SK-N-SH (cell line): Measurements from ENCODE around the gene ARHGEF12. TPM values are rescaled to one million over a fixed set of nuclear protein-coding genes. Genes with fewer than 3 reads are reported as not detected.

Experiments used
- CTCF ChIA-PET: fragments of 300-600, 350-600 bp; formaldehyde crosslinking; extraction: SDS; loops from one replicate; lab custom pipeline; 2021; lab: Yijun Ruan, JAX
- POLR2A ChIA-PET: fragments of 350-600 bp; sonication (Branson Sonifier 250); formaldehyde crosslinking; extraction: SDS; loops from one replicate; lab custom pipeline; 2020; ENCODE audit warnings: antibody characterized with exemption, inconsistent platforms; lab: Yijun Ruan, JAX
- DNase-seq: peaks from one replicate; pipeline ENCODE4 v3.0.0; 2012
- H2AFZ ChIP-seq: fragments of 200-600 bp; sonication (generic); 2 replicates; pipeline ENCODE4 v1.8.1; 2016; ENCODE audit warnings: antibody characterized with exemption, mild to moderate bottlenecking, low read depth
- H3F3A ChIP-seq: fragments of 200-600 bp; sonication (generic); replicated peaks from 2 replicates; pipeline ENCODE3; 2016; ENCODE audit warnings: antibody characterized with exemption, mild to moderate bottlenecking; ENCODE audit not compliant: insufficient read depth
- H3K27ac ChIP-seq, 2 experiments: fragments of 200-500 bp in 1 of 2; fragments of 200-600 bp in 1 of 2; sonication (Bioruptor generic) in 1 of 2; sonication (generic), shearing (Covaris generic) in 1 of 2; 2 replicates each; pipeline versions ENCODE4 v1.5.1 to v1.6.1; 2014 to 2016; ENCODE audit warnings: low read depth in 2 of 2, inconsistent platforms in 1 of 2, low read length in 1 of 2, mild to moderate bottlenecking in 1 of 2, mixed read lengths in 1 of 2
- H3K27me3 ChIP-seq: fragments of 200-600 bp; sonication (generic), shearing (Covaris generic); 2 replicates; pipeline ENCODE4 v1.6.1; 2016; ENCODE audit warnings: mixed run types; ENCODE audit not compliant: insufficient read depth
- H3K36me3 ChIP-seq, 2 experiments: fragments of 200-500 bp in 1 of 2; fragments of 200-600 bp in 1 of 2; sonication (Bioruptor generic) in 1 of 2; sonication (generic) in 1 of 2; replicated peaks in 1 of 2; 2 replicates each; pipeline versions ENCODE3 to v1.5.1; 2014 to 2016; ENCODE audit warnings: low read length in 1 of 2, mild to moderate bottlenecking in 1 of 2; ENCODE audit not compliant: insufficient read depth in 2 of 2, control insufficient read depth in 1 of 2
- H3K4me1 ChIP-seq, 2 experiments: fragments of 200-500 bp in 1 of 2; fragments of 200-600 bp in 1 of 2; sonication (Bioruptor generic) in 1 of 2; sonication (generic), shearing (Covaris generic) in 1 of 2; 2 replicates each; pipeline versions ENCODE4 v1.5.1 to v1.6.1; 2014 to 2016; ENCODE audit warnings: low read depth in 1 of 2, low read length in 1 of 2, mixed run types in 1 of 2; ENCODE audit not compliant: insufficient read depth in 2 of 2, control insufficient read depth in 1 of 2
- H3K4me2 ChIP-seq: fragments of 200-600 bp; sonication (generic), shearing (Covaris generic); 2 replicates; pipeline ENCODE4 v1.6.1; 2017; ENCODE audit warnings: mixed run types
- H3K4me3 ChIP-seq, 2 experiments: fragments of 200-500 bp in 1 of 2; fragments of 200-600 bp in 1 of 2; sonication (Bioruptor generic) in 1 of 2; sonication (generic), shearing (Covaris generic) in 1 of 2; 2 replicates each; pipeline versions ENCODE4 v1.5.1 to v1.8.1; 2014 to 2016; ENCODE audit warnings: low read depth in 2 of 2, inconsistent platforms in 1 of 2, low read length in 1 of 2, mild to moderate bottlenecking in 1 of 2, mixed read lengths in 1 of 2, moderate library complexity in 1 of 2
- H3K79me2 ChIP-seq: fragments of 200-600 bp; sonication (generic); 2 replicates; pipeline ENCODE4 v1.8.1; 2017; ENCODE audit warnings: mild to moderate bottlenecking; ENCODE audit not compliant: insufficient read depth
- H3K9ac ChIP-seq: fragments of 200-600 bp; sonication (generic); 2 replicates; pipeline ENCODE4 v1.6.1; 2017; ENCODE audit warnings: mixed run types
- H3K9me2 ChIP-seq: fragments of 200-600 bp; sonication (generic); 2 replicates; pipeline ENCODE4 v1.6.1; 2017; ENCODE audit warnings: mixed run types
- H3K9me3 ChIP-seq: fragments of 200-600 bp; sonication (generic); 2 replicates; pipeline ENCODE4 v1.6.1; 2017; ENCODE audit warnings: mixed run types, mild to moderate bottlenecking, moderate library complexity
- H4K20me1 ChIP-seq: fragments of 200-600 bp; sonication (generic); 2 replicates; pipeline ENCODE4 v1.6.1; 2017; ENCODE audit warnings: mild to moderate bottlenecking, mixed run types; ENCODE audit not compliant: insufficient read depth
- CHD2 ChIP-seq: fragments of 150-350 bp; IDR thresholded peaks from 2 replicates; pipeline ENCODE4 v1.6.1; 2018; ENCODE audit warnings: low read length; ENCODE audit not compliant: partially characterized antibody
- CTCF ChIP-seq: fragments of 200-600 bp; sonication (generic); IDR thresholded peaks from 2 replicates; pipeline ENCODE4 v1.6.1; 2017; ENCODE audit warnings: antibody characterized with exemption, mild to moderate bottlenecking, moderate library complexity
- EP300 ChIP-seq, 2 experiments: IDR thresholded peaks; 2 replicates each; pipeline versions ENCODE4 v1.4.0 to v1.6.1; 2012; ENCODE audit warnings: borderline replicate concordance in 1 of 2, low read depth in 1 of 2, low read length in 1 of 2
- EZH2phosphoT487 ChIP-seq: fragments of 200-600 bp; sonication (generic); IDR thresholded peaks from 2 replicates; pipeline ENCODE4 v1.6.1; 2017; ENCODE audit warnings: low read depth, mixed run types, mild to moderate bottlenecking, antibody characterized with exemption, moderate library complexity, borderline replicate concordance
- FOXJ3 ChIP-seq: sonication (generic); formaldehyde crosslinking; IDR thresholded peaks from 2 replicates; pipeline ENCODE4 v1.5.1; 2020; ENCODE audit warnings: mild to moderate bottlenecking, missing genetic modification reagents
- FOXM1 ChIP-seq: IDR thresholded peaks from 2 replicates; pipeline ENCODE4 v1.4.0; 2012; ENCODE audit warnings: low read depth, mild to moderate bottlenecking
- MAX ChIP-seq: IDR thresholded peaks from 2 replicates; pipeline ENCODE4 v1.4.0; 2012; ENCODE audit warnings: low read depth
- MEF2A ChIP-seq: IDR thresholded peaks from 2 replicates; pipeline ENCODE4 v1.4.0; 2012; ENCODE audit warnings: low read depth, borderline replicate concordance
- MXI1 ChIP-seq: IDR thresholded peaks from 2 replicates; pipeline ENCODE4 v1.6.1; 2012; ENCODE audit warnings: mild to moderate bottlenecking, low read depth, low read length, improper control_type of control experiment
- NFIC ChIP-seq: IDR thresholded peaks from 2 replicates; pipeline ENCODE4 v1.4.0; 2012; ENCODE audit warnings: borderline replicate concordance
- PBX3 ChIP-seq: IDR thresholded peaks from 2 replicates; pipeline ENCODE4; 2012
- POLR2AphosphoS5 ChIP-seq: IDR thresholded peaks from 2 replicates; pipeline ENCODE4 v1.6.1; 2012; ENCODE audit warnings: low read depth, low read length
- REST ChIP-seq: IDR thresholded peaks from 2 replicates; pipeline ENCODE4 v1.6.1; 2012; ENCODE audit warnings: mild to moderate bottlenecking, low read depth, low read length, moderate library complexity
- RXRA ChIP-seq: IDR thresholded peaks from 2 replicates; pipeline ENCODE4 v1.4.0; 2012; ENCODE audit warnings: low read depth, mild to moderate bottlenecking, borderline replicate concordance
- SIN3A ChIP-seq: IDR thresholded peaks from 2 replicates; pipeline ENCODE4 v1.6.1; 2012; ENCODE audit warnings: low read depth, mild to moderate bottlenecking, low read length, moderate library complexity, borderline replicate concordance
- TEAD4 ChIP-seq: IDR thresholded peaks from 2 replicates; pipeline ENCODE4 v1.4.0; 2012; ENCODE audit warnings: mild to moderate bottlenecking, borderline replicate concordance; ENCODE audit not compliant: insufficient read depth
- YY1 ChIP-seq: IDR thresholded peaks from 2 replicates; pipeline ENCODE4 v1.4.0; 2012; ENCODE audit warnings: low read depth, mild to moderate bottlenecking
- WGBS: methylation state at CpG from one replicate; pipeline ENCODE4 v1.1.6; 2017; ENCODE audit warnings: low lambda C conversion rate; 5-methylcytosine and 5-hydroxymethylcytosine counted together
- polyA plus RNA-seq, 3 experiments: library from polyadenylated mRNA; depleted of rRNA; stranded (reverse); fragments of >200 nt; gene quantifications; 2 replicates each; pipeline ENCODE4 v1.2.3, GENCODE V29; 2012

ARHGEF12 gene
- polyA plus RNA-seq, 1 of the 3 experiments (the other 2 are of a cell fraction): 12.3 TPM

GRCh38 chr11:120334332-120334731, 1.9 kb upstream of the ARHGEF12 start:
- Histone ChIP-seq H4K20me1 (peaks cover 24% of the 10 kb centered on the region), H3K9ac (no peak overlapping the region), H3K9me3 (no peaks in the 10 kb centered on the region), H3K4me2 (no peak overlapping the region), H3K79me2 (peaks cover 44% of the 10 kb centered on the region), H3K36me3 (peaks cover 3 to 11% of the 10 kb centered on the region in 2 experiments), H3K4me3 (no peak overlapping the region), H3K4me1 (peaks cover 4 to 41% of the 10 kb centered on the region in 2 experiments), H3K27me3 (no peaks in the 10 kb centered on the region), H2AFZ (no peak overlapping the region), H3F3A (peaks cover 57% of the 10 kb centered on the region), H3K9me2 (no peaks in the 10 kb centered on the region), H3K27ac (peak overlapping the region in 1 of 2 experiments; percentile 95; a peak in 2 of 4 replicates)
- ChIA-PET CTCF (interaction anchor here (0.5 to 3.6 kb wide), 33 partner anchors 8 to 860 kb away, joined by 3 to 29 read pairs (median 5); partner anchors contain the start of genes GRIK4 and TLCD5), POLR2A (interaction anchor here (1.4 kb wide), 1 partner anchor 154 kb away, joined by 4 read pairs; no protein-coding TSS in a partner anchor)
- TF ChIP-seq POLR2AphosphoS5 (no peak), CHD2 (no peak), TEAD4 (no peak), MXI1 (no peak), FOXM1 (no peak), YY1 (no peak), CTCF (no peak), RXRA (no peak), MAX (no peak), SIN3A (no peak), PBX3 (no peak), NFIC (no peak)
- DNase-seq: no peak
- 9% methylated on average over 1 of the region's 1 CpG for WGBS

GRCh38 chr11:120334894-120335462, 1.2 kb upstream of the ARHGEF12 start:
- Histone ChIP-seq H3K27me3 (no peaks in the 10 kb centered on the region), H4K20me1 (peaks cover 31% of the 10 kb centered on the region), H2AFZ (peak overlapping the region; percentile 69), H3K36me3 (peaks cover 3 to 8% of the 10 kb centered on the region in 2 experiments), H3K4me1 (peaks cover 10 to 37% of the 10 kb centered on the region in 2 experiments), H3K27ac (peak overlapping the region; percentile 81 to 92), H3K79me2 (peaks cover 50% of the 10 kb centered on the region), H3K9me2 (no peaks in the 10 kb centered on the region), H3K9me3 (no peaks in the 10 kb centered on the region), H3K4me2 (peak overlapping the region; percentile 97), H3K4me3 (peak overlapping the region; percentile 81 to 93), H3K9ac (peak overlapping the region; percentile 78), H3F3A (peaks cover 62% of the 10 kb centered on the region)
- ChIA-PET POLR2A (interaction anchor here (0.7 to 1.4 kb wide), 2 partner anchors 70 to 153 kb away, joined by 3 to 4 read pairs; no protein-coding TSS in a partner anchor), CTCF (interaction anchor here (0.5 to 3.6 kb wide), 60 partner anchors 9 to 1568 kb away, joined by 3 to 29 read pairs (median 4); partner anchors contain the start of genes GRIK4 and TLCD5)
- 2% methylated on average over 8 of the region's 8 CpGs for WGBS
- peak; percentile 59 for DNase-seq
- TF ChIP-seq FOXJ3 (CRISPR knock-in tag) (no peak), RXRA (no peak), CTCF (peak; percentile 70), REST (no peak), POLR2AphosphoS5 (no peak), EZH2phosphoT487 (no peak), MEF2A (peak; percentile 34; the same call in 1 of the 2 replicates), EP300 (IDR thresholded peaks at IDR 0.05; ENCODE audit: borderline replicate concordance in 1 of 2, low read depth in 1 of 2, low read length in 1 of 2) (no peak)
